Transverse colon (tissue), 4 donors: ENCODE data around the gene ABCC2. TPM values are rescaled to one million over a fixed set of nuclear protein-coding genes. Genes with fewer than 3 reads are reported as not detected.
"Not testable (repeated sequence)": the region's sequence is repeated elsewhere in the genome, so short reads cannot be mapped to it uniquely, and the experiment has no call there.

Experiments used
- DNase-seq: peaks from one replicate; pipeline ENCODE4 v3.0.0-alpha.2; 2019
- H3K27ac ChIP-seq, 4 donors: fragments of 200-600 bp; sonication (generic); 2 replicates each; pipeline ENCODE4 v1.5.1; 2016 to 2018; ENCODE audit warnings: inconsistent platforms in 4 of 4
- H3K27me3 ChIP-seq: fragments of 200-600 bp; sonication (generic); 2 replicates; pipeline ENCODE4 v1.5.1; 2017; ENCODE audit warnings: inconsistent platforms
- H3K36me3 ChIP-seq, 4 donors: fragments of 200-600 bp; sonication (generic); 2 replicates each; pipeline ENCODE4 v1.5.1; 2017 to 2019; ENCODE audit warnings: inconsistent platforms in 4 of 4
- H3K4me1 ChIP-seq, 4 donors: fragments of 200-600 bp; sonication (generic); 2 replicates each; pipeline ENCODE4 v1.5.1; 2017 to 2020; ENCODE audit warnings: inconsistent platforms in 4 of 4
- H3K4me3 ChIP-seq, 4 donors: fragments of 200-600 bp; sonication (generic); 1 replicate in 1 of 4; 2 replicates in 3 of 4; pipeline versions ENCODE4 v1.5.1 to v1.6.1; 2017 to 2019; ENCODE audit warnings: inconsistent platforms in 4 of 4
- H3K9me3 ChIP-seq, 2 donors: fragments of 200-600 bp; sonication (generic); 2 replicates each; pipeline ENCODE4 v1.5.1; 2017 to 2019; ENCODE audit warnings: inconsistent platforms in 2 of 2
- EP300 ChIP-seq: sonication (generic); formaldehyde crosslinking; IDR thresholded peaks from one replicate; pipeline ENCODE4 v1.6.1; 2017; ENCODE audit warnings: antibody characterized with exemption, low read depth
- POLR2A ChIP-seq: fragments of 450-650 bp; IDR thresholded peaks from one replicate; pipeline ENCODE4 v1.6.1; 2016; ENCODE audit warnings: antibody characterized with exemption, mild to moderate bottlenecking, moderate library complexity
- POLR2AphosphoS5 ChIP-seq, 3 donors: sonication (generic); formaldehyde crosslinking; IDR thresholded peaks; one replicate each; pipeline ENCODE4 v1.6.1; 2016; ENCODE audit warnings: antibody characterized with exemption in 3 of 3
- WGBS, 2 donors: methylation state at CpG; one replicate each; pipeline ENCODE4 v1.1.5; 2018; ENCODE audit warnings: low coverage in 1 of 2; 5-methylcytosine and 5-hydroxymethylcytosine counted together
- in situ Hi-C, 4 donors: fragments of 200-750 bp; cut with MboI; loops; one replicate each; pipeline versions ENCODE4 v1.15.0 to v1.15.1; 2017; ENCODE audit warnings: low sequenced_read_pairs in 3 of 4, low pct_ligation_motif_present in 1 of 4, low pct_unique_long_range_greater_than_20kb in 1 of 4
- intact Hi-C: fragments of 100-400 bp; cut with DNase I; formaldehyde crosslinking; loops from one replicate; pipeline ENCODE4 v1.15.1; 2023; ENCODE audit warnings: low total_unique reads
- total RNA-seq, 4 donors: library from RNA; depleted of rRNA; stranded (reverse); fragments of >200 nt; gene quantifications; one replicate each; pipeline ENCODE4 v1.1.0, GENCODE V29; 2016
- TF ChIP-seq, protein P1 (sequence below), 5 experiments: fragments of 200-600 bp in 3 of 5; fragments of 450-650 bp in 2 of 5; sonication (generic) in 3 of 5; IDR thresholded peaks; 1 replicate in 2 of 5; 2 replicates in 3 of 5; pipeline ENCODE4 v1.5.1; 2016 to 2017; ENCODE audit warnings: antibody characterized with exemption in 5 of 5, inconsistent platforms in 3 of 5, mild to moderate bottlenecking in 2 of 5, moderate library complexity in 1 of 5

ABCC2 gene
- total RNA-seq, 4 donors from 2014 or later: 0.75 to 2.7 (median 1.5) TPM

DNA sequence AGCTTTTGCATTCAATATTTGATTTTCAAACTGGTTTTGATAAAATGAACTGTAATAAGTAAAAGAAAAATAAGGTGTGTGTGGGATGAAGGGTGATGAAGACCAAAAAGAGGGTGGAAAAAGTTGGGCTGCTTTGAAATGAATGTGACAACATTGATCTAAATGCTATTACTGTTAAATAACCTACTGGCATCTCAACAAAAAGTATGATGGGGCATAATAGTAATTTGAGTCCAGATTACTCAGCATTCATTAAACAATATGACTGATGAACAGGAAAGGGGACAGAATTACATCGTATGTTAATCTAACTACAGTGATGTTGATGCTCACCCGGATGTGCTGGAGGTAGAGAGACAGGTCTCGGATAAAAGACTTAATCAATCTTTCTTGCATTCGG lies 112.2 kb downstream of the ABCC2 start:
- no peak overlapping the region for H3K27ac ChIP-seq
- TF ChIP-seq POLR2AphosphoS5 (IDR thresholded peaks at IDR 0.05) (no peak), POLR2A (no peak), EP300 (no peak)
- TF ChIP-seq, protein P1, sequence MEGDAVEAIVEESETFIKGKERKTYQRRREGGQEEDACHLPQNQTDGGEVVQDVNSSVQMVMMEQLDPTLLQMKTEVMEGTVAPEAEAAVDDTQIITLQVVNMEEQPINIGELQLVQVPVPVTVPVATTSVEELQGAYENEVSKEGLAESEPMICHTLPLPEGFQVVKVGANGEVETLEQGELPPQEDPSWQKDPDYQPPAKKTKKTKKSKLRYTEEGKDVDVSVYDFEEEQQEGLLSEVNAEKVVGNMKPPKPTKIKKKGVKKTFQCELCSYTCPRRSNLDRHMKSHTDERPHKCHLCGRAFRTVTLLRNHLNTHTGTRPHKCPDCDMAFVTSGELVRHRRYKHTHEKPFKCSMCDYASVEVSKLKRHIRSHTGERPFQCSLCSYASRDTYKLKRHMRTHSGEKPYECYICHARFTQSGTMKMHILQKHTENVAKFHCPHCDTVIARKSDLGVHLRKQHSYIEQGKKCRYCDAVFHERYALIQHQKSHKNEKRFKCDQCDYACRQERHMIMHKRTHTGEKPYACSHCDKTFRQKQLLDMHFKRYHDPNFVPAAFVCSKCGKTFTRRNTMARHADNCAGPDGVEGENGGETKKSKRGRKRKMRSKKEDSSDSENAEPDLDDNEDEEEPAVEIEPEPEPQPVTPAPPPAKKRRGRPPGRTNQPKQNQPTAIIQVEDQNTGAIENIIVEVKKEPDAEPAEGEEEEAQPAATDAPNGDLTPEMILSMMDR (IDR thresholded peaks at IDR 0.05): no peak
- peaks cover 0 to 77% (median 34%) of the 10 kb centered on the region in 4 donors for H3K36me3 ChIP-seq
- DNase-seq: no peak
- WGBS, 2 donors: 88 to 93% methylated on average over 4 of the region's 4 CpGs
- no peaks in the 10 kb centered on the region for H3K4me1 ChIP-seq
- in situ Hi-C loops (no loop called here), intact Hi-C loops (no loop called here)
- no peaks in the 10 kb centered on the region for H3K9me3 ChIP-seq
- no peak overlapping the region for H3K4me3 ChIP-seq
- H3K27me3 ChIP-seq: no peaks in the 10 kb centered on the region

DNA sequence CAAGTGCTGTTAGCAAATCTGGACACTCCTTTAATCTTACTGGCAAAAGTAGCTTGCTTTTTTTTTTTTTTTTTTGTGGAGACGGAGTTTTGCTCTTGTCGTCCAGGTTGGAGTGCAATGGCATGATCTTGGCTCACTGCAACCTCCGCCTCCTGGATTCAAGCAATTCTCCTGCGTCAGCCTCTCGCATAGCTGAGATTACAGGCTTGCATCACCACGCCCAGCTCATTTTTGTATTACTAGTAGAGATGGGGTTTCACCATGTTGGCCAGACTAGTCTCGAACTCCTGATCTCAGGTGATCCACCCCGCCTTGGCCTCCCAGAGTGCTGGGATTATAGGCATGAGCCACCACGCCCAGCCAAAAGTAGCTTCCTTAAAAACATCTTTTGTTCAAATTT lies 112.6 kb downstream of the ABCC2 start:
- WGBS, 2 donors: 89 to 100% methylated on average over 1 to 9 of the region's 9 CpGs
- H3K9me3 ChIP-seq, H3K4me3 ChIP-seq, intact Hi-C loops, H3K27ac ChIP-seq, H3K4me1 ChIP-seq, DNase-seq, H3K27me3 ChIP-seq, in situ Hi-C loops: not testable (repeated sequence)
- H3K36me3 ChIP-seq: peaks cover 0 to 72% (median 35%) of the 10 kb centered on the region in 4 donors

DNA sequence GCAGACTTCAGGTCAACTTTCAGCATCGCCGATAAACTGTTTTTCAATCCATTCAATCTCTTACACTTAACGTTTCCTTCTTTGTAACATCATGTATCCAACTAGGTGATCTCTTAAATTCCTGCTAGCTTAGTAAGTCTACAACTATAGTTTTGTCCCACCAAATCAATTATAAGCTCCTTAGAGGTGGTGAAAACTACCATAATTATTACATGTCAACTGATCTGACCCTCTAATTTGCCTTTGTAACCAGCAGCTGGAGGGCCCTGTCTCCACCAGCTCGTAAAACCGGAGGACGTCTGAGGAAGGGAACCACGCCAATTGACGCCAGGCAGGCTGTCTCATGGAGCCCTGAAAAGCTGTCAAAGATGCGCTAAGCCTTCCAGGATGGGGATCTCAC lies 113.4 kb downstream of the ABCC2 start:
- in situ Hi-C loops: no loop called here

More for the DNA sequence above, 113.4 kb downstream of the ABCC2 start:
- 85 to 100% methylated on average over 3 to 9 of the region's 9 CpGs for WGBS, 2 donors
- Histone ChIP-seq H3K27me3 (no peaks in the 10 kb centered on the region), H3K9me3 (no peaks in the 10 kb centered on the region), H3K36me3 (peaks cover 0 to 74% (median 34%) of the 10 kb centered on the region in 4 donors), H3K4me3 (no peak overlapping the region), H3K4me1 (no peaks in the 10 kb centered on the region), H3K27ac (no peak overlapping the region)
- intact Hi-C loops: no loop called here
- no peak for DNase-seq
- TF ChIP-seq EP300 (no peak), POLR2AphosphoS5 (IDR thresholded peaks at IDR 0.05) (no peak), POLR2A (no peak)
- TF ChIP-seq, protein P1 (IDR thresholded peaks at IDR 0.05): no peak

Other genes starting within 250 kb of the ABCC2 start
- 10 to 100 TPM in 2 of 4 donors, 1 to 10 TPM in 2; 7.0 to 11.1 (median 9.7) TPM for gene NKX2-3, start 249.7 kb upstream of the ABCC2 start, total RNA-seq
- 10 to 100 TPM; 22.1 to 36.2 (median 30.1) TPM for gene SLC25A28, start 162.2 kb upstream of the ABCC2 start, total RNA-seq
- 10 to 100 TPM in 1 of 4 donors, 1 to 10 TPM in 3; 4.9 to 17.3 (median 8.0) TPM for gene ENTPD7, start 123.1 kb upstream of the ABCC2 start, total RNA-seq
- 10 to 100 TPM in 3 of 4 donors, 1 to 10 TPM in 1; 8.0 to 39.0 (median 31.1) TPM for gene COX15, start 50.5 kb upstream of the ABCC2 start, total RNA-seq
- gene CUTC, start 50.4 kb upstream of the ABCC2 start, total RNA-seq: 10 to 100 TPM in 3 of 4 donors, 1 to 10 TPM in 1; 6.7 to 27.9 (median 18.5) TPM
- gene DNMBP, start 227.3 kb downstream of the ABCC2 start, total RNA-seq: 10 to 100 TPM; 38.5 to 68.5 (median 48.0) TPM